Kidney (tissue), 14 donors: ENCODE measurements around the gene NECTIN4. TPM values are rescaled to one million over a fixed set of nuclear protein-coding genes. Genes with fewer than 3 reads are reported as not detected.
A peak's percentile ranks its signal among the peaks of the same experiment; 100 is the strongest.
"Not testable (repeated sequence)": the region's sequence is repeated elsewhere in the genome, so short reads cannot be mapped to it uniquely, and the experiment has no call there.

Experiments
- DNase-seq, 5 donors: peaks; one replicate each; pipeline ENCODE4 v3.0.0-alpha.2; 2013 to 2020
- FAIRE-seq: peaks from 2 replicates; lab custom pipeline; 2012; peaks lifted over from hg19 to GRCh38; lab: Jason Lieb, UNC
- H3K27ac ChIP-seq, 2 donors: one replicate each; pipeline ENCODE4 v1.7.0; 2013; ENCODE audit warnings: low read depth in 2 of 2, low read length in 2 of 2, inconsistent platforms in 1 of 2
- H3K27me3 ChIP-seq: one replicate; pipeline ENCODE4 v1.7.1; 2013; ENCODE audit warnings: low read length, inconsistent platforms; ENCODE audit not compliant: control insufficient read depth, insufficient read depth
- H3K36me3 ChIP-seq, 3 donors: one replicate each; pipeline versions ENCODE4 v1.7.0 to v1.7.1; 2013; ENCODE audit warnings: low read length in 3 of 3, control low read depth in 1 of 3, inconsistent platforms in 1 of 3; ENCODE audit not compliant: insufficient read depth in 3 of 3, control insufficient read depth in 2 of 3
- H3K4me1 ChIP-seq, 3 donors: one replicate each; pipeline versions ENCODE4 v1.7.0 to v1.7.1; 2013; ENCODE audit warnings: low read length in 3 of 3, inconsistent platforms in 1 of 3, low read depth in 1 of 3; ENCODE audit not compliant: control insufficient read depth in 2 of 3, insufficient read depth in 2 of 3
- H3K4me3 ChIP-seq, 3 donors: one replicate each; pipeline versions ENCODE4 v1.7.0 to v1.8.1; 2013; ENCODE audit warnings: low read length in 3 of 3, control low read depth in 1 of 3, inconsistent platforms in 1 of 3
- H3K9ac ChIP-seq, 3 donors: one replicate each; pipeline versions ENCODE4 v1.7.0 to v1.7.1; 2013; ENCODE audit warnings: low read length in 3 of 3, control low read depth in 1 of 3, inconsistent platforms in 1 of 3
- H3K9me3 ChIP-seq, 3 donors: one replicate each; pipeline versions ENCODE4 v1.7.0 to v1.7.1; 2013; ENCODE audit warnings: low read length in 3 of 3, control low read depth in 1 of 3, inconsistent platforms in 1 of 3; ENCODE audit not compliant: control insufficient read depth in 2 of 3, insufficient read depth in 1 of 3
- intact Hi-C: fragments of 100-400 bp; cut with DNase I; formaldehyde crosslinking; loops from one replicate; pipeline ENCODE4 v1.11.1; 2022
- polyA plus RNA-seq: library from polyadenylated mRNA; stranded (reverse); fragments of 350-450 nt; fragmentation: Illumina TruSeq; extraction: RNeasy Lipid Tissue Mini Kit (QIAGEN cat#74804); gene quantifications from one replicate; pipeline ENCODE4 v1.2.3, GENCODE V29; 2014; ENCODE audit warnings: low read depth, low replicate concordance; ENCODE audit not compliant: insufficient read depth
- total RNA-seq: library from RNA; stranded (reverse); fragmentation: NEBNext Ultra II Directional; extraction: Animal tissue kit (Norgen Biotek cat#: 25700); gene quantifications from one replicate; pipeline ENCODE4 v1.2.1, GENCODE V29; 2021
- TF ChIP-seq, protein P1 (sequence below): IDR thresholded peaks from 3 replicates; pipeline ENCODE4 v1.5.1; 2012; ENCODE audit warnings: mild to moderate bottlenecking, moderate library complexity, borderline replicate concordance; ENCODE audit not compliant: insufficient read depth; ENCODE audit errors: extremely low read depth
- donor health status: control.
- donor health status: control.
- donor health status: control.
- donor health status: control.
- donor health status: control.
- donor health status: DM: yes; HTN: yes; CAD: no.
- donor health status: Normal renal cell carcinoma (clear cell type).

Gene NECTIN4
- total and polyA plus RNA-seq, 2 donors from 2014 or later, result 2.7 to 12.8 TPM

DNA sequence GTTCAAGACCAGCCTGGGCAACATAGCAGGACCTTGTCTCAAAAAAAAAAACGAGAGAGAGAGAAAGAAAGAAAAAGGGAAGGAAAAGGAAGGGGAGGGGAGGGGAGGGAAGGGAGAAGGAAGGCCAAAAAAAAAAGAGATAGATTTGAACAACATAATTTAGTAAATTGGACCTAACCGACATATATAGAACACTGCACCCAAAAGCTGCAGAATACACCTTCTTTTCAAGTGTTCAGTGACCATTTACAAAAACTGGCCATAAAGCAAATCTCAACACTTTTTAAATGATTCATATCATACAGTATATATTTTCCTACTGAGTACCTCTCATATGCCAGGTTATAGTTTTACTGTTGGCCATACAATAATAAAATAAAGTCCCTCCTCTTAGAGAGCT is 57.5 kb downstream of the NECTIN4 start:
- Histone ChIP-seq H3K9ac (no peak overlapping the region), H3K27me3 (no peaks in the 10 kb centered on the region), H3K4me3 (no peak overlapping the region), H3K4me1 (no peaks in the 10 kb centered on the region), H3K27ac (no peak overlapping the region), H3K36me3 (no peaks in the 10 kb centered on the region), H3K9me3 (no peaks in the 10 kb centered on the region)
- no peak for FAIRE-seq
- intact Hi-C loops, result no loop called here
- TF ChIP-seq, protein P1, sequence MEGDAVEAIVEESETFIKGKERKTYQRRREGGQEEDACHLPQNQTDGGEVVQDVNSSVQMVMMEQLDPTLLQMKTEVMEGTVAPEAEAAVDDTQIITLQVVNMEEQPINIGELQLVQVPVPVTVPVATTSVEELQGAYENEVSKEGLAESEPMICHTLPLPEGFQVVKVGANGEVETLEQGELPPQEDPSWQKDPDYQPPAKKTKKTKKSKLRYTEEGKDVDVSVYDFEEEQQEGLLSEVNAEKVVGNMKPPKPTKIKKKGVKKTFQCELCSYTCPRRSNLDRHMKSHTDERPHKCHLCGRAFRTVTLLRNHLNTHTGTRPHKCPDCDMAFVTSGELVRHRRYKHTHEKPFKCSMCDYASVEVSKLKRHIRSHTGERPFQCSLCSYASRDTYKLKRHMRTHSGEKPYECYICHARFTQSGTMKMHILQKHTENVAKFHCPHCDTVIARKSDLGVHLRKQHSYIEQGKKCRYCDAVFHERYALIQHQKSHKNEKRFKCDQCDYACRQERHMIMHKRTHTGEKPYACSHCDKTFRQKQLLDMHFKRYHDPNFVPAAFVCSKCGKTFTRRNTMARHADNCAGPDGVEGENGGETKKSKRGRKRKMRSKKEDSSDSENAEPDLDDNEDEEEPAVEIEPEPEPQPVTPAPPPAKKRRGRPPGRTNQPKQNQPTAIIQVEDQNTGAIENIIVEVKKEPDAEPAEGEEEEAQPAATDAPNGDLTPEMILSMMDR, result no peak
- no peak for DNase-seq

DNA sequence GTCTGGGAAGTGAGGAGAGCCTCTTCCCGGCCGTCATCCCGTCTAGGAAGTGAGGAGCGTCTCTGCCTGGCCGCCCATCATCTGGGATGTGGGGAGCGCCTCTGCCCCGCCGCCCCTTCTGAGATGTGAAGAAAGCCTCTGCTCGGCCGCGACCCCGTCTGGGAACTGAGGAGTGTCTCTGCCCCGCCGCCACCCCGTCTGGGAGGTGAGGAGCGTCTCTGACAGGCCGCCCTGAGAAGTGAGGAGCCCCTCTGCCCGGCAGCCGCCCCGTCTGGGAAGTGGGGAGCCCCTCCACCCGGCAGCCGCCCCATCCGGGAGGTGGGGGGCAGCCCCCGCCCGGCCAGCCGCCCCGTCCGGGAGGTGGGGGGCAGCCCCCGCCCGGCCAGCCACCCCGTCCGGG is 59.9 kb downstream of the NECTIN4 start:
- H3K9ac ChIP-seq, intact Hi-C loops, DNase-seq, H3K4me3 ChIP-seq, H3K27ac ChIP-seq, H3K9me3 ChIP-seq, H3K36me3 ChIP-seq, FAIRE-seq, H3K27me3 ChIP-seq, H3K4me1 ChIP-seq: not testable (repeated sequence)

DNA sequence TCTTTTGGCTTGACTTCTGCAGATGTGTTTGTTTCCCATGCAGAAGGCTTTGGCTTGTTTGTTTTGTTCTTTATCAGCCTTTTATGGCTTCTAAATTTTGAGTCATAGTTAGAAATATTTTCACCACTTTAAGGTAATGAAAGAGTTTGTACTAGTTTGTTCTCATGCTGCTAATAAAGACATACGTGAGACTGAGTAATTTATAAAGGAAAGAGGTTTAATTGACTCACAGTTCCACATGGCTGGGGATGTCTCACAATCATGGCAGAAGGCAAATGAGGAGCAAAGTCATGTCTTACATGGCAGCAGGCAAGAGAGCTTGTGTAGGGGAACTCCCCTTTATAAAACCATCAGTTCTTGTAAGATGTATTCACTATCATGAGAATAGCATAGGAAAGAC is 62.4 kb downstream of the NECTIN4 start:
- H3K27ac ChIP-seq, FAIRE-seq, H3K4me3 ChIP-seq, H3K9ac ChIP-seq, H3K4me1 ChIP-seq, H3K27me3 ChIP-seq, H3K9me3 ChIP-seq, DNase-seq, intact Hi-C loops, H3K36me3 ChIP-seq: not testable (repeated sequence)

DNA sequence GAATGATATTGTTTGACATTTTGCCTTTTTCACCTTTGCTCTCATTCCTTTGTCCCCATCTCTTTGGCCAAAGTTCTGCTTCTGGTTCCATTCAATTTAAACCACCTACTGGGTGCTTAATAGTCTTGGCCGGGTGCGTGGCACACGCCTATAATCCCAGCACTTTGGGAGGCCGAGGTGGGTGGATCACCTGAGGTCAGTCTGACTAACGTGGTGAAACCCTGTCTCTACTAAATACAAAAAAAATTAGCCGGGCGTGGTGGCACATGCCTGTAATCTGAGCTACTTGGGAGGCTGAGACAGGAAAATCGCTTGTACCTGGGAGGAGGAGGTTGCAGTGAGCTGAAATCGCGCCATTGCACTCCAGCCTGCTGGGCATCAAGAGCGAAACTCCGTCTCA is 66.9 kb downstream of the NECTIN4 start:
- H3K4me3 ChIP-seq, H3K27me3 ChIP-seq, H3K27ac ChIP-seq, H3K9me3 ChIP-seq, FAIRE-seq, H3K36me3 ChIP-seq, H3K9ac ChIP-seq, DNase-seq, intact Hi-C loops: not testable (repeated sequence)
- H3K4me1 ChIP-seq, result peaks cover 0 to 14% (median 11%) of the 10 kb centered on the region in 3 donors

DNA sequence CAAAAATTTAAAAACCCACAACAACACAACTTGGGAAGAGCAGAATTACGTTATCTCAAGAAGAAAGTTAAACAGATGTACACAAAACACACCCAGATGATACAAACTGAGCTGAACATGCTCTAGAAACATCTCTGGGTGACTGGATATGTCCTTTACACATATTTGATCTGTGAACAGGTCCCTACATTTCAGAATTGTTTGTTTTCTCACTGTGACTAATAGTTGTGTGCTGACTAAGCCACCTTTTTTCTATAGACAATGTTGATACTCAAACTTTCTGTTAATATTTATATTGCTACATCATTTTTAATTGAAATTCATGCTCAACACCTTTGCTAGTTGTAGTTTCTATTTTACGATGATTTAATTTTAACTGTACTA is 67.4 kb downstream of the NECTIN4 start:
- intact Hi-C loops, result no loop called here
- Histone ChIP-seq H3K4me3 (peak overlapping the region in 1 of 3 donors; percentile 96), H3K27me3 (peaks cover 2% of the 10 kb centered on the region), H3K9me3 (no peaks in the 10 kb centered on the region), H3K36me3 (no peaks in the 10 kb centered on the region), H3K9ac (no peak overlapping the region), H3K27ac (no peak overlapping the region), H3K4me1 (peaks cover 0 to 14% (median 11%) of the 10 kb centered on the region in 3 donors)
- TF ChIP-seq, protein P1, result no peak
- DNase-seq (no peak), FAIRE-seq (no peak)
